Trophoblast cell (in vitro differentiated cells and primary cell): ENCODE results near the gene SELE.

Experiments
- DNase-seq, 2 donors: peaks; one replicate each; pipeline ENCODE4 v3.0.0-alpha.2; 2016
- H2AFZ ChIP-seq: 2 replicates; pipeline ENCODE4 v1.6.1; 2013; ENCODE audit warnings: low read length, moderate library complexity, mild to moderate bottlenecking; ENCODE audit not compliant: insufficient read depth, poor library complexity
- H2AK5ac ChIP-seq: 2 replicates; pipeline ENCODE4 v1.6.1; 2013; ENCODE audit warnings: mild to moderate bottlenecking, low read length
- H2BK120ac ChIP-seq: 2 replicates; pipeline ENCODE4 v1.6.1; 2013; ENCODE audit warnings: low read length, mild to moderate bottlenecking, moderate library complexity; ENCODE audit not compliant: insufficient read depth, poor library complexity
- H2BK12ac ChIP-seq: 2 replicates; pipeline ENCODE4 v1.6.1; 2013; ENCODE audit warnings: mild to moderate bottlenecking, low read length, moderate library complexity
- H2BK5ac ChIP-seq: 2 replicates; pipeline ENCODE4 v1.6.1; 2013; ENCODE audit warnings: low read length, low read depth, moderate library complexity, mild to moderate bottlenecking; ENCODE audit not compliant: poor library complexity
- H3K14ac ChIP-seq: 2 replicates; pipeline ENCODE4 v1.6.1; 2013; ENCODE audit warnings: mild to moderate bottlenecking, low read length
- H3K18ac ChIP-seq: 2 replicates; pipeline ENCODE4 v1.6.1; 2013; ENCODE audit warnings: mild to moderate bottlenecking, low read length
- H3K23ac ChIP-seq: 2 replicates; pipeline ENCODE4 v1.6.1; 2013; ENCODE audit warnings: low read length
- H3K27ac ChIP-seq: 2 replicates; pipeline ENCODE4 v1.5.1; 2013; ENCODE audit warnings: low read depth, mild to moderate bottlenecking, inconsistent platforms, low read length, moderate library complexity
- H3K27me3 ChIP-seq: 2 replicates; pipeline ENCODE4 v1.6.1; 2013; ENCODE audit warnings: inconsistent platforms, mild to moderate bottlenecking, low read length, moderate library complexity; ENCODE audit not compliant: insufficient read depth
- H3K36me3 ChIP-seq, 2 experiments: 1 replicate in 1 of 2; 2 replicates in 1 of 2; pipeline ENCODE4 v1.6.1; 2013; ENCODE audit warnings: low read length in 2 of 2, mild to moderate bottlenecking in 2 of 2, moderate library complexity in 1 of 2; ENCODE audit not compliant: insufficient read depth in 2 of 2, control insufficient read depth in 1 of 2
- H3K4ac ChIP-seq: 2 replicates; pipeline ENCODE4 v1.6.1; 2013; ENCODE audit warnings: low read depth, mild to moderate bottlenecking, low read length, moderate library complexity
- H3K4me1 ChIP-seq, 2 experiments: 1 replicate in 1 of 2; 2 replicates in 1 of 2; pipeline ENCODE4 v1.6.1; 2013; ENCODE audit warnings: low read length in 2 of 2, mild to moderate bottlenecking in 2 of 2, moderate library complexity in 1 of 2; ENCODE audit not compliant: insufficient read depth in 2 of 2, control insufficient read depth in 1 of 2
- H3K4me2 ChIP-seq: 2 replicates; pipeline ENCODE4 v1.6.1; 2013; ENCODE audit warnings: inconsistent platforms, mild to moderate bottlenecking, low read length, moderate library complexity
- H3K4me3 ChIP-seq: 2 replicates; pipeline ENCODE4 v1.5.1; 2013; ENCODE audit warnings: mild to moderate bottlenecking, low read depth, low read length, inconsistent platforms
- H3K79me1 ChIP-seq: one replicate; pipeline ENCODE4 v1.6.1; 2013; ENCODE audit warnings: low read length
- H3K79me2 ChIP-seq: 2 replicates; pipeline ENCODE4 v1.6.1; 2013; ENCODE audit warnings: low read length, mild to moderate bottlenecking; ENCODE audit not compliant: control insufficient read depth, insufficient read depth, poor library complexity
- H3K9ac ChIP-seq: 2 replicates; pipeline ENCODE4 v1.6.1; 2013; ENCODE audit warnings: mild to moderate bottlenecking, low read length
- H3K9me3 ChIP-seq: 2 replicates; pipeline ENCODE4 v1.6.1; 2013; ENCODE audit warnings: low read depth, mild to moderate bottlenecking, control low read depth, inconsistent platforms, low read length; ENCODE audit not compliant: insufficient read depth
- H4K12ac ChIP-seq: 2 replicates; pipeline ENCODE4 v1.6.1; 2013; ENCODE audit warnings: low read depth, mild to moderate bottlenecking, low read length, moderate library complexity
- H4K8ac ChIP-seq: 2 replicates; pipeline ENCODE4 v1.6.1; 2013; ENCODE audit warnings: low read depth, mild to moderate bottlenecking, low read length, moderate library complexity
- H4K91ac ChIP-seq: one replicate; pipeline ENCODE4 v1.6.1; 2013; ENCODE audit warnings: low read depth, mild to moderate bottlenecking, low read length, moderate library complexity
- WGBS: extraction: QIAGEN DNeasy Blood & Tissue Kit; methylation state at CpG from one replicate; pipeline ENCODE4 v1.1.7; 2013; ENCODE audit warnings: missing lambda C conversion rate; ENCODE audit not compliant: insufficient read length, insufficient coverage; ENCODE audit errors: extremely low coverage; 5-methylcytosine and 5-hydroxymethylcytosine counted together

SELE gene

GRCh38 chr1:169731446-169731845 lies 2.4 kb downstream of the SELE start:
- Histone ChIP-seq H3K4me1 (no peaks in the 10 kb centered on the region), H3K27me3 (no peaks in the 10 kb centered on the region), H3K27ac (no peak overlapping the region), H4K12ac (no peak overlapping the region), H3K4me3 (no peak overlapping the region), H2BK12ac (no peak overlapping the region), H3K4ac (no peak overlapping the region), H3K14ac (no peak overlapping the region), H2BK5ac (no peak overlapping the region), H2AFZ (no peak overlapping the region), H2BK120ac (no peak overlapping the region), H3K23ac (no peak overlapping the region), H3K9ac (no peak overlapping the region), H3K36me3 (no peaks in the 10 kb centered on the region), H2AK5ac (no peak overlapping the region), H4K8ac (no peak overlapping the region), H3K79me1 (peaks cover 4% of the 10 kb centered on the region), H3K79me2 (no peaks in the 10 kb centered on the region), H3K9me3 (no peaks in the 10 kb centered on the region), H4K91ac (no peak overlapping the region), H3K4me2 (no peak overlapping the region), H3K18ac (no peak overlapping the region)
- WGBS = no CpG with 5 or more reads among the region's 4 CpGs
- DNase-seq = no peak

- Histone ChIP-seq H3K4ac (no peak overlapping the region), H4K12ac (no peak overlapping the region), H3K79me1 (peaks cover 5% of the 10 kb centered on the region), H3K79me2 (no peaks in the 10 kb centered on the region), H2BK5ac (no peak overlapping the region), H2BK120ac (no peak overlapping the region), H3K9me3 (no peaks in the 10 kb centered on the region), H3K27ac (no peak overlapping the region), H3K4me1 (peaks cover 0 to 2% of the 10 kb centered on the region in 2 experiments), H3K4me2 (no peak overlapping the region), H2BK12ac (no peak overlapping the region), H2AFZ (no peak overlapping the region), H3K14ac (no peak overlapping the region), H3K18ac (no peak overlapping the region), H3K23ac (no peak overlapping the region), H3K4me3 (no peak overlapping the region), H3K27me3 (no peaks in the 10 kb centered on the region), H2AK5ac (no peak overlapping the region), H4K8ac (no peak overlapping the region), H4K91ac (no peak overlapping the region), H3K36me3 (no peaks in the 10 kb centered on the region), H3K9ac (no peak overlapping the region)
- no peak for DNase-seq
Measured at GRCh38 chr1:169729991-169730390, 3.9 kb downstream of the SELE start.

- no peak overlapping the region for H2AFZ ChIP-seq
- H3K18ac ChIP-seq = no peak overlapping the region
- no peak overlapping the region for H3K27ac ChIP-seq
- H3K23ac ChIP-seq = no peak overlapping the region
- H3K4me1 ChIP-seq = peaks cover 0 to 2% of the 10 kb centered on the region in 2 experiments
- no peak overlapping the region for H3K14ac ChIP-seq
- H2BK120ac ChIP-seq = no peak overlapping the region
- H3K36me3 ChIP-seq = no peaks in the 10 kb centered on the region
- H2BK12ac ChIP-seq = peak overlapping the region; percentile 50
- no peak overlapping the region for H3K4ac ChIP-seq
- H4K8ac ChIP-seq = no peak overlapping the region
- no peak overlapping the region for H2BK5ac ChIP-seq
- H3K79me1 ChIP-seq = peaks cover 9% of the 10 kb centered on the region
- no peak overlapping the region for H3K4me2 ChIP-seq
- H3K79me2 ChIP-seq = no peaks in the 10 kb centered on the region
- H4K91ac ChIP-seq = no peak overlapping the region
- no peak overlapping the region for H3K9ac ChIP-seq
- H2AK5ac ChIP-seq = no peak overlapping the region
- no peak for DNase-seq
- no peaks in the 10 kb centered on the region for H3K27me3 ChIP-seq
- H4K12ac ChIP-seq = no peak overlapping the region
- H3K4me3 ChIP-seq = no peak overlapping the region
- WGBS = no CpG with 5 or more reads among the region's 6 CpGs
- H3K9me3 ChIP-seq = no peaks in the 10 kb centered on the region
Measured at GRCh38 chr1:169727307-169727706, 6.6 kb downstream of the SELE start.

- H3K27me3 ChIP-seq = no peaks in the 10 kb centered on the region
- H2BK120ac ChIP-seq = no peak overlapping the region
- H3K18ac ChIP-seq = no peak overlapping the region
- no peaks in the 10 kb centered on the region for H3K9me3 ChIP-seq
- no peak overlapping the region for H4K12ac ChIP-seq
- H2BK12ac ChIP-seq = no peak overlapping the region
- WGBS = no CpG with 5 or more reads among the region's 3 CpGs
- H3K4me2 ChIP-seq = no peak overlapping the region
- no peak overlapping the region for H3K4me3 ChIP-seq
- H3K9ac ChIP-seq = no peak overlapping the region
- no peak for DNase-seq
- no peak overlapping the region for H3K27ac ChIP-seq
- H2BK5ac ChIP-seq = no peak overlapping the region
- no peak overlapping the region for H3K14ac ChIP-seq
- H2AK5ac ChIP-seq = no peak overlapping the region
- no peaks in the 10 kb centered on the region for H3K36me3 ChIP-seq
- no peak overlapping the region for H3K4ac ChIP-seq
- H3K79me2 ChIP-seq = no peaks in the 10 kb centered on the region
- H3K79me1 ChIP-seq = peaks cover 13% of the 10 kb centered on the region
- H4K8ac ChIP-seq = no peak overlapping the region
- no peak overlapping the region for H3K23ac ChIP-seq
- peaks cover 0 to 5% of the 10 kb centered on the region in 2 experiments for H3K4me1 ChIP-seq
- H2AFZ ChIP-seq = no peak overlapping the region
- H4K91ac ChIP-seq = no peak overlapping the region
Measured at GRCh38 chr1:169726851-169727250, 7.0 kb downstream of the SELE start.
